Measurements from ENCODE around the gene UBR3. TPM values are rescaled to one million over a fixed set of nuclear protein-coding genes. Genes with fewer than 3 reads are reported as not detected.

UBR3 gene
- total RNA-seq, 1 experiment from 2014 or later = 16.4 TPM

- TF ChIP-seq MLX (CRISPR knock-in tag; IDR thresholded peaks at IDR 0.05) = no peak
- TF ChIP-seq E2F4 (CRISPR knock-in tag; IDR thresholded peaks at IDR 0.05; ENCODE audit: borderline replicate concordance, low read depth) = no peak
- no peak for TF ChIP-seq HMGXB4 (CRISPR knock-in tag; IDR thresholded peaks at IDR 0.05)
- TF ChIP-seq SMAD3 (CRISPR knock-in tag; IDR thresholded peaks at IDR 0.05; ENCODE audit: borderline replicate concordance) = no peak
Observed at GRCh38 chr2:170022692-170023091, 195.4 kb downstream of the UBR3 start (continued).

- ChIA-PET CTCF (no interaction called here), POLR2A (no interaction called here)
- TF ChIP-seq ZBTB43 (CRISPR knock-in tag; IDR thresholded peaks at IDR 0.05) (no peak), GRHL2 (CRISPR knock-in tag; IDR thresholded peaks at IDR 0.05; ENCODE audit: insufficient replicate concordance, severe bottlenecking) (no peak), ZNF396 (CRISPR knock-in tag; IDR thresholded peaks at IDR 0.05; ENCODE audit: borderline replicate concordance) (no peak), ZNF416 (CRISPR knock-in tag; IDR thresholded peaks at IDR 0.05) (no peak)
- no peak for DNase-seq (ENCODE audit: low spot score)
- Mint-ChIP-seq H3K9me3 (peaks cover under 1% of the 10 kb centered on the region; the same call in 1 of the 2 replicates), H3K4me3 (no peak overlapping the region), H3K27me3 (ENCODE audit: low read depth) (no peaks in the 10 kb centered on the region), H3K4me1 (peaks cover 20% of the 10 kb centered on the region), H3K36me3 (peaks cover 6% of the 10 kb centered on the region; the same call in 1 of the 2 replicates), H3K27ac (no peak overlapping the region)
- no peak for ATAC-seq
Observed at GRCh38 chr2:170024721-170025120, 197.5 kb downstream of the UBR3 start.

GRCh38 chr2:170025223-170025622, 198.0 kb downstream of the UBR3 start:
- no peak overlapping the region for H3K4me3 Mint-ChIP-seq
- ChIA-PET POLR2A (no interaction called here), CTCF (no interaction called here)
- DNase-seq (ENCODE audit: low spot score) (no peak), ATAC-seq (no peak)
- H3K27me3 Mint-ChIP-seq (ENCODE audit: low read depth) = no peaks in the 10 kb centered on the region
- peaks cover 25% of the 10 kb centered on the region for H3K4me1 Mint-ChIP-seq
- H3K27ac Mint-ChIP-seq = no peak overlapping the region
- peaks cover 6% of the 10 kb centered on the region for H3K9me3 Mint-ChIP-seq
- H3K36me3 Mint-ChIP-seq = peaks cover 11% of the 10 kb centered on the region
- no peak for TF ChIP-seq RELA (CRISPR knock-in tag; IDR thresholded peaks at IDR 0.05; ENCODE audit: borderline replicate concordance)
- TF ChIP-seq MXD4 (CRISPR knock-in tag; IDR thresholded peaks at IDR 0.05; ENCODE audit: borderline replicate concordance) = no peak
- no peak for TF ChIP-seq JUN (CRISPR knock-in tag; IDR thresholded peaks at IDR 0.05)
- no peak for TF ChIP-seq MLX (CRISPR knock-in tag; IDR thresholded peaks at IDR 0.05)
- no peak for TF ChIP-seq ZNF317 (CRISPR knock-in tag; IDR thresholded peaks at IDR 0.05; ENCODE audit: borderline replicate concordance, low read depth)
- TF ChIP-seq MYBL2 (CRISPR knock-in tag; IDR thresholded peaks at IDR 0.05) = no peak
- TF ChIP-seq ZNF121 (CRISPR knock-in tag; IDR thresholded peaks at IDR 0.05) = no peak
- TF ChIP-seq FOXP1 (CRISPR knock-in tag; IDR thresholded peaks at IDR 0.05; ENCODE audit: borderline replicate concordance) = no peak
- no peak for TF ChIP-seq AR (CRISPR knock-in tag; IDR thresholded peaks at IDR 0.05)
- no peak for TF ChIP-seq OVOL2 (CRISPR knock-in tag; IDR thresholded peaks at IDR 0.05; ENCODE audit: borderline replicate concordance)
- TF ChIP-seq STAT6 (CRISPR knock-in tag; conservative IDR thresholded peaks at IDR 0.05; ENCODE audit: low read depth) = no peak
- TF ChIP-seq ETV6 (CRISPR knock-in tag; IDR thresholded peaks at IDR 0.05) = no peak
- TF ChIP-seq IRF2 (CRISPR knock-in tag; IDR thresholded peaks at IDR 0.05; ENCODE audit: borderline replicate concordance, low read depth) = no peak
- TF ChIP-seq SOX15 (CRISPR knock-in tag; IDR thresholded peaks at IDR 0.05) = no peak
- TF ChIP-seq ZNF232 (CRISPR knock-in tag; IDR thresholded peaks at IDR 0.05) = no peak
- no peak for TF ChIP-seq FOXJ3 (CRISPR knock-in tag; IDR thresholded peaks at IDR 0.05; ENCODE audit: borderline replicate concordance)

Data from WTC11 (cell line).